Measurements from ENCODE around the gene ROBO1. TPM values are rescaled to one million over a fixed set of nuclear protein-coding genes. Genes with fewer than 3 reads are reported as not detected.

The ROBO1 gene
- total RNA-seq, 1 experiment from 2014 or later = 32.2 TPM

DNA sequence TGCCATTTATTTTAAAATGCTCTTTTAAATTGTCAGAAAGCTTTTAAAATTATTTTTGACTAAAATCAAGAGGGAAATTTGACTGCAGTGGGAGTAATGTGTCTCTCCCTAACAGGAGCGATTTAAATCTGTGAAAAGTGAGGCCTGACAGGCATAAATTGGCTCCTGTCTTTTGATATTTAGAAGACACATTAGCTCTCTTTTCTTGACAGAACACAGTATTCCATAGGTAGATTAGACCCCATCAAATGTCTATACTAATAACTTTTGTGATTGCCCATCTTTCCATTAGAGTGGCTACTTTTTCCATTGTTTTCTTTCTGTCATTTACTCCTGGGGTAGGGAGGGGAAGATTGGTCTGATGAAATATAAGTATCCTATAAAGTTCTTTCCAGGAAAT, 866.3 kb downstream of the ROBO1 start:
- H3K27ac Mint-ChIP-seq (ENCODE audit: low read depth, unreplicated experiment) = no peak overlapping the region
- CTCF ChIA-PET = no interaction called here

DNA sequence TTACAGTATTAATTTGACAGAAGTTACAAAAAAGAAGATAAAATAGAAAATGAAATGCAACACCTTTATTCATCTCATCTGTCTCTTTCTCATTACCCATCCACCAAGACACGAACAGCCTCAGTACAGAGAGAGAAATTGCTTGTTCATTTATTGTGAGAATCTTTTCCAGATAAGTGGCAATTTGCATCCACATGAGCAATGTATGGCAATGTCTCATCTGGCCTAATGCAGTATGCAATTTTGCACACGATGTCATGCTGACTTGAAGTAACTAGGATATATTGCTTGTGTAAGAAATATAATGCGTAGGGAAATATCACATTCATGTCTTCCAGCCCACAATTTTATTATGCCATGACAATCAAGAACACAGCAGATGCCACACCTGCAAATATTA, 866.9 kb downstream of the ROBO1 start:
- H3K27me3 Mint-ChIP-seq (ENCODE audit: insufficient read depth, unreplicated experiment) = no peaks in the 10 kb centered on the region
- no peaks in the 10 kb centered on the region for H3K36me3 Mint-ChIP-seq (ENCODE audit: insufficient read depth, unreplicated experiment)
- no peak for DNase-seq (ENCODE audit: unreplicated experiment)
- no TSS peak for BruUV-seq (replicated peaks)
- no peak overlapping the region for H3K4me3 Mint-ChIP-seq (ENCODE audit: unreplicated experiment)
- TF ChIP-seq, protein P1, sequence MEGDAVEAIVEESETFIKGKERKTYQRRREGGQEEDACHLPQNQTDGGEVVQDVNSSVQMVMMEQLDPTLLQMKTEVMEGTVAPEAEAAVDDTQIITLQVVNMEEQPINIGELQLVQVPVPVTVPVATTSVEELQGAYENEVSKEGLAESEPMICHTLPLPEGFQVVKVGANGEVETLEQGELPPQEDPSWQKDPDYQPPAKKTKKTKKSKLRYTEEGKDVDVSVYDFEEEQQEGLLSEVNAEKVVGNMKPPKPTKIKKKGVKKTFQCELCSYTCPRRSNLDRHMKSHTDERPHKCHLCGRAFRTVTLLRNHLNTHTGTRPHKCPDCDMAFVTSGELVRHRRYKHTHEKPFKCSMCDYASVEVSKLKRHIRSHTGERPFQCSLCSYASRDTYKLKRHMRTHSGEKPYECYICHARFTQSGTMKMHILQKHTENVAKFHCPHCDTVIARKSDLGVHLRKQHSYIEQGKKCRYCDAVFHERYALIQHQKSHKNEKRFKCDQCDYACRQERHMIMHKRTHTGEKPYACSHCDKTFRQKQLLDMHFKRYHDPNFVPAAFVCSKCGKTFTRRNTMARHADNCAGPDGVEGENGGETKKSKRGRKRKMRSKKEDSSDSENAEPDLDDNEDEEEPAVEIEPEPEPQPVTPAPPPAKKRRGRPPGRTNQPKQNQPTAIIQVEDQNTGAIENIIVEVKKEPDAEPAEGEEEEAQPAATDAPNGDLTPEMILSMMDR (IDR thresholded peaks at IDR 0.05; ENCODE audit: unreplicated experiment) = no peak
- intact Hi-C loops (cut with micrococcal nuclease) = no loop called here
- no peaks in the 10 kb centered on the region for H3K9me3 Mint-ChIP-seq (ENCODE audit: unreplicated experiment)
- CTCF ChIA-PET = no interaction called here
- H3K27ac Mint-ChIP-seq (ENCODE audit: low read depth, unreplicated experiment) = no peak overlapping the region
- POLR2A ChIA-PET = interaction anchor here (0.7 to 1.3 kb wide), 3 partner anchors 41 to 197 kb away, joined by 3 read pairs; no protein-coding TSS in a partner anchor
- peaks cover 5% of the 10 kb centered on the region for H3K4me1 Mint-ChIP-seq (ENCODE audit: insufficient read depth, unreplicated experiment)

More for the DNA sequence above, 866.3 kb downstream of the ROBO1 start:
- DNase-seq (ENCODE audit: unreplicated experiment) = no peak
- peaks cover 5% of the 10 kb centered on the region for H3K4me1 Mint-ChIP-seq (ENCODE audit: insufficient read depth, unreplicated experiment)
- TF ChIP-seq, protein P1 (IDR thresholded peaks at IDR 0.05; ENCODE audit: unreplicated experiment) = no peak
- BruUV-seq (replicated peaks) = no TSS peak
- no peaks in the 10 kb centered on the region for H3K36me3 Mint-ChIP-seq (ENCODE audit: insufficient read depth, unreplicated experiment)
- H3K27me3 Mint-ChIP-seq (ENCODE audit: insufficient read depth, unreplicated experiment) = no peaks in the 10 kb centered on the region
- intact Hi-C loops (cut with micrococcal nuclease) = no loop called here
- no peaks in the 10 kb centered on the region for H3K9me3 Mint-ChIP-seq (ENCODE audit: unreplicated experiment)
- POLR2A ChIA-PET = interaction anchor here (0.9 to 1.3 kb wide), 2 partner anchors 40 to 101 kb away, joined by 3 read pairs; no protein-coding TSS in a partner anchor
- no peak overlapping the region for H3K4me3 Mint-ChIP-seq (ENCODE audit: unreplicated experiment)

DNA sequence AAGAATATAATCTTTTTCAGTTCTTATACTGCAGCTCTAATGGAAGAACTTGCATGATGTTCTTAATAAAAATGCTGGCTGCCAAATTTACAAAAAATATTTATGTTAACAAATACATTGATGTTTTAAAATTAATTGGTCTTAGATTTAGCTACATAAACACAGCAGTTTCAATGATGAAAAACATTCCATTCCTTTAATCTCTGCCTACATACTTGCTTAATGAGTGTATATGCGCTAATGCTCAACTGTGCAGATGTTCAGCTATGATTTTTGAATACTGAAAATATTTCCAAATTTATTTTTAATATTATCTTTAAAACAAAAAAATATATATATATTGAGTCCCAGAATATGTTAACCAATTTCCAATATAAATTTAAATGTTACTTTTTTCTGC, 867.4 kb downstream of the ROBO1 start:
- TF ChIP-seq, protein P1 (IDR thresholded peaks at IDR 0.05; ENCODE audit: unreplicated experiment) = no peak
- BruUV-seq (replicated peaks) = no TSS peak
- CTCF ChIA-PET = no interaction called here
- no peaks in the 10 kb centered on the region for H3K27me3 Mint-ChIP-seq (ENCODE audit: insufficient read depth, unreplicated experiment)
- H3K4me3 Mint-ChIP-seq (ENCODE audit: unreplicated experiment) = no peak overlapping the region
- no peaks in the 10 kb centered on the region for H3K9me3 Mint-ChIP-seq (ENCODE audit: unreplicated experiment)
- DNase-seq (ENCODE audit: unreplicated experiment) = no peak
- peaks cover 5% of the 10 kb centered on the region for H3K4me1 Mint-ChIP-seq (ENCODE audit: insufficient read depth, unreplicated experiment)
- H3K27ac Mint-ChIP-seq (ENCODE audit: low read depth, unreplicated experiment) = no peak overlapping the region
- POLR2A ChIA-PET = interaction anchor here (0.7 kb wide), 1 partner anchor 196 kb away, joined by 3 read pairs; no protein-coding TSS in a partner anchor
- H3K36me3 Mint-ChIP-seq (ENCODE audit: insufficient read depth, unreplicated experiment) = no peaks in the 10 kb centered on the region
- intact Hi-C loops (cut with micrococcal nuclease) = no loop called here

DNA sequence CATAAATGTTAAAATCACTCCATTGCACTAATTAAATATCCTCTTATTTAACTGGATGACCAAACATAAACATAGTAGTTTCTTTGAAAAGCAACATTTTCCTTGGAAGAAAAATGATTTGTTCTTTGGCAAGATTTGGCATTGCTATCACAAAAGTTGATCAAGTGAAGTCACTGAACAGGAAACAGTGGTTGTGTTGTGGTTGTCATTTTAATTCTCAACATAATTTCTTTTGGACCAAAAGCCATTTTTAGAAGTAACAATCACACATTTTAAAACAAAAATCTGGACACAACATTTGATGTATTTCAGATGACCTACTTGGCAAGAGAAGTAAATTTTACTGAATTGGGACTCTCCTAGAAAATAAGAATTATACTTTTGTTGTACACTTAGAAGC, 872.3 kb downstream of the ROBO1 start:
- no peaks in the 10 kb centered on the region for H3K36me3 Mint-ChIP-seq (ENCODE audit: insufficient read depth, unreplicated experiment)
- no peaks in the 10 kb centered on the region for H3K27me3 Mint-ChIP-seq (ENCODE audit: insufficient read depth, unreplicated experiment)
- intact Hi-C loops (cut with micrococcal nuclease) = no loop called here
- DNase-seq (ENCODE audit: unreplicated experiment) = no peak
- no peaks in the 10 kb centered on the region for H3K9me3 Mint-ChIP-seq (ENCODE audit: unreplicated experiment)
- no peak overlapping the region for H3K4me3 Mint-ChIP-seq (ENCODE audit: unreplicated experiment)
- TF ChIP-seq, protein P1 (IDR thresholded peaks at IDR 0.05; ENCODE audit: unreplicated experiment) = no peak
- H3K27ac Mint-ChIP-seq (ENCODE audit: low read depth, unreplicated experiment) = no peak overlapping the region
- ChIA-PET POLR2A (interaction anchor here (0.9 to 1.0 kb wide), 2 partner anchors 12 to 66 kb away, joined by 3 read pairs; no protein-coding TSS in a partner anchor), CTCF (no interaction called here)
- peaks cover 5% of the 10 kb centered on the region for H3K4me1 Mint-ChIP-seq (ENCODE audit: insufficient read depth, unreplicated experiment)
- BruUV-seq (replicated peaks) = no TSS peak

Measured in MCF 10A (cell line).